Neural cell (in vitro differentiated cells): ENCODE data around the gene CREB3L2. TPM values are rescaled to one million over a fixed set of nuclear protein-coding genes. Genes with fewer than 3 reads are reported as not detected.

ENCODE experiments used
- H2AFZ ChIP-seq: fragments of 200-600, 300-800 bp; sonication (generic), shearing (Covaris generic); 2 replicates; pipeline ENCODE4 v1.6.0; 2014; ENCODE audit warnings: low read depth, mild to moderate bottlenecking, antibody characterized with exemption, low read length, moderate library complexity
- H3F3A ChIP-seq: fragments of 200-600 bp; shearing (Covaris generic); 2 replicates; pipeline ENCODE4 v1.6.1; 2016; ENCODE audit warnings: mild to moderate bottlenecking, moderate library complexity, mixed read lengths, antibody characterized with exemption, low read length; ENCODE audit not compliant: insufficient read depth, poor library complexity, severe bottlenecking
- H3K27ac ChIP-seq: fragments of 200-600, 300-800 bp; sonication (generic), shearing (Covaris generic); 2 replicates; pipeline ENCODE4 v1.5.1; 2014; ENCODE audit warnings: mild to moderate bottlenecking, low read length, moderate library complexity
- H3K27me3 ChIP-seq: fragments of 300-800, 200-600 bp; sonication (generic), shearing (Covaris generic); 2 replicates; pipeline ENCODE4 v1.6.0; 2014; ENCODE audit warnings: mild to moderate bottlenecking, low read depth, low read length, moderate library complexity; ENCODE audit not compliant: insufficient read depth
- H3K36me3 ChIP-seq: fragments of 300-800, 200-600 bp; sonication (generic), shearing (Covaris generic); 2 replicates; pipeline ENCODE4 v1.5.1; 2014; ENCODE audit warnings: mild to moderate bottlenecking, antibody characterized with exemption, low read length, moderate library complexity; ENCODE audit not compliant: insufficient read depth
- H3K4me2 ChIP-seq: fragments of 300-800, 200-600 bp; sonication (generic), shearing (Covaris generic); 2 replicates; pipeline ENCODE4 v1.6.0; 2014; ENCODE audit warnings: mild to moderate bottlenecking, low read length
- H3K4me3 ChIP-seq: fragments of 300-800, 200-600 bp; sonication (generic), shearing (Covaris generic); 2 replicates; pipeline ENCODE4 v1.5.1; 2014; ENCODE audit warnings: mild to moderate bottlenecking, low read length, moderate library complexity
- H3K79me2 ChIP-seq: fragments of 200-600 bp; shearing (Covaris generic); replicated peaks from 2 replicates; pipeline ENCODE4 v1.6.0; 2014; ENCODE audit warnings: mild to moderate bottlenecking, low read length, moderate library complexity; ENCODE audit not compliant: insufficient read depth
- H3K9ac ChIP-seq: fragments of 300-800, 200-600 bp; sonication (generic), shearing (Covaris generic); 2 replicates; pipeline ENCODE4 v1.6.1; 2016; ENCODE audit warnings: mild to moderate bottlenecking, low read length, mixed read lengths
- H3K9me2 ChIP-seq: fragments of 200-600 bp; shearing (Covaris generic); 2 replicates; pipeline ENCODE4 v1.6.1; 2016; ENCODE audit warnings: mild to moderate bottlenecking, low read length, mixed read lengths; ENCODE audit not compliant: insufficient read depth
- H3K9me3 ChIP-seq: fragments of 200-600, 300-800 bp; sonication (generic), shearing (Covaris generic); 2 replicates; pipeline ENCODE4 v1.6.1; 2016; ENCODE audit warnings: mild to moderate bottlenecking, mixed run types, low read length, moderate library complexity, mixed read lengths
- H4K20me1 ChIP-seq: fragments of 200-600 bp; shearing (Covaris generic); 2 replicates; pipeline ENCODE4 v1.6.1; 2016; ENCODE audit warnings: mild to moderate bottlenecking, mixed run types; ENCODE audit not compliant: insufficient read depth
- CTCF ChIP-seq: fragments of 450-650 bp; IDR thresholded peaks from 2 replicates; pipeline ENCODE4 v1.5.1; 2014; ENCODE audit warnings: antibody characterized with exemption, mild to moderate bottlenecking, moderate library complexity; ENCODE audit not compliant: poor library complexity, severe bottlenecking
- EP300 ChIP-seq: fragments of 450-650 bp; conservative IDR thresholded peaks from 2 replicates; pipeline ENCODE4 v1.6.1; 2014; ENCODE audit warnings: antibody characterized with exemption, mild to moderate bottlenecking, moderate library complexity; ENCODE audit not compliant: poor library complexity, severe bottlenecking
- EZH2 ChIP-seq: fragments of 200-600, 300-800 bp; shearing (Covaris generic), sonication (generic); IDR thresholded peaks from 2 replicates; pipeline ENCODE4 v1.6.1; 2014; ENCODE audit warnings: antibody characterized with exemption, low read length, borderline replicate concordance, mild to moderate bottlenecking; ENCODE audit not compliant: insufficient read depth, poor library complexity, severe bottlenecking
- MXI1 ChIP-seq: fragments of 450-650 bp; conservative IDR thresholded peaks from 2 replicates; pipeline ENCODE4 v1.6.1; 2014; ENCODE audit warnings: antibody characterized with exemption, mild to moderate bottlenecking; ENCODE audit not compliant: poor library complexity, severe bottlenecking
- POLR2AphosphoS5 ChIP-seq: IDR thresholded peaks from 2 replicates; pipeline ENCODE4 v1.6.1; 2012
- RAD21 ChIP-seq: fragments of 450-650 bp; conservative IDR thresholded peaks from 2 replicates; pipeline ENCODE4 v1.6.1; 2014; ENCODE audit warnings: antibody characterized with exemption, mild to moderate bottlenecking, moderate library complexity
- REST ChIP-seq: IDR thresholded peaks from 2 replicates; pipeline ENCODE4 v1.6.1; 2012; ENCODE audit warnings: borderline replicate concordance
- SMC3 ChIP-seq: fragments of 450-650 bp; conservative IDR thresholded peaks from 2 replicates; pipeline ENCODE4 v1.6.1; 2014; ENCODE audit warnings: antibody characterized with exemption, mild to moderate bottlenecking, moderate library complexity; ENCODE audit not compliant: poor library complexity
- TAF1 ChIP-seq: IDR thresholded peaks from 2 replicates; pipeline ENCODE4 v1.6.1; 2012; ENCODE audit warnings: low read depth
- polyA plus RNA-seq: library from polyadenylated mRNA; depleted of rRNA; stranded (reverse); fragments of >200 nt; gene quantifications from 2 replicates; pipeline ENCODE4 v1.2.3, GENCODE V29; 2014

Gene CREB3L2
- polyA plus RNA-seq, 1 donor from 2014 or later: 1.5 TPM

DNA sequence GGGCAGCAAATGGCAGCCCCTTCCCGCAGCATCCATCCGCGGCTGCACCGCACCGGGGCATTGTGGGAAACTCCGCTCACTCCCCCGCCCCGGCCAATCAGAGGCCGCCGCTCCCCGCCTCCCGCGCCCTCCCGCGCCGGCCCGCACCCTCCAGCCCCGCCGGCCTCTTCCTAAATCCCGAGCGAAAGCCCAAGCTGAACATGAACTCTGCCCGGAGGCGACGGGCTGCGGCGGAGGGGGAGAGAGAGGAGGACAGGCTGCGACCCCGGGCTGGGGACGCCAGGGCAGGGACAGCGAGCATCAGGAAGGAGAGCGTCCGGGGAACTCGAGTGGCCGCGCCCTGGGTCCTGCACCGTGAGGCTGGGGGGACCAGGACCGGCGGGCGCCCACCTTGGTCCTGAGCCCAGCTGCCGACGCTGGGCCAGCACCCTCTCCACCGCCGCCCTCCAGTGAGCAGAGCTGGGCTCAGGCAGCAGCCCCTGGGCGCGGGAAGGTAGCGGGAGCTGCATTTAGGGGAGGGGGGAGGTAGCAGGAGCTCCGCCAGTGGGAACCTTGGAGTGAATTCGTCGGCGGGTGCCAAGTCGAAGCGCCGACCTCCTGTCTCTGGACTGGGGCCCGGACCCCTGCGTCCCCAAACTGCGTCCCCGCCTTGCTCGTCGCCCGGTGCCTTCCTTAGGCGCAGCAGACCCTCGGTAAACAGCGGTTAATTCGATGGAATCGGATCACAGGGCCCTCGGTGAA lies 154.9 kb downstream of the CREB3L2 start, which contains the start of gene DGKI:
TSS of gene DGKI (minus strand) at position 148 of the 741 bp plus-strand sequence.
- H3K4me2 ChIP-seq: peak within 1 kb of the TSS; percentile 98
- H3K9me3 ChIP-seq: no peaks in the 10 kb centered on the region
- H3K9ac ChIP-seq: peak within 1 kb of the TSS; percentile 92
- peak within 1 kb of the TSS; percentile 95 for H3K4me3 ChIP-seq
- TF ChIP-seq EZH2 (no peak), REST (no peak), TAF1 (peak; percentile 91), RAD21 (peak; percentile 32), SMC3 (peak; percentile 41), CTCF (no peak), POLR2AphosphoS5 (peak; percentile 76), EP300 (no peak)
- H3K79me2 ChIP-seq: peaks cover 34% of the 10 kb centered on the region
- peak within 1 kb of the TSS; percentile 82 for H2AFZ ChIP-seq
- H3K9me2 ChIP-seq: no peaks in the 10 kb centered on the region
- H4K20me1 ChIP-seq: no peaks in the 10 kb centered on the region
- peak within 1 kb of the TSS; percentile 84 for H3K27ac ChIP-seq
- H3F3A ChIP-seq: no peaks in the 10 kb centered on the region
- H3K36me3 ChIP-seq: no peaks in the 10 kb centered on the region
- no peaks in the 10 kb centered on the region for H3K27me3 ChIP-seq

DNA sequence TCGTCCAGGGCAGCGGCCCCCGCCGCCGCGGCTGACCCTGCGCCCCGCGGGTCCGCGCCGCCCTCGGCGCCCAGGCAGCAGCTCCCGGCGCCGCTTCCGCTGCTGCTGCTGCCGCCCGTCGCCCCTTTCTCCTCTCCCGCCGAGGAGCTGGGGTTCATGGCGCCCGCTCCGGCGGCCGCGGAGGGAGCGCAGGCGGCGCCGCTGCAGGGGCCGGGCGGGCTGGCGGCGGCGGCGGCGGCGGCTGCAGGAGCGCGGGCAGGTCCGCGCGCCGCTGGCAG lies 155.4 kb downstream of the CREB3L2 start:
- Histone ChIP-seq H3K9ac (peak overlapping the region; percentile 92), H3K79me2 (peaks cover 34% of the 10 kb centered on the region), H3K9me3 (no peaks in the 10 kb centered on the region), H3K4me3 (peak overlapping the region; percentile 95), H3K27ac (peak overlapping the region; percentile 66), H3K4me2 (no peak overlapping the region), H2AFZ (no peak overlapping the region), H3F3A (no peaks in the 10 kb centered on the region), H3K27me3 (no peaks in the 10 kb centered on the region), H4K20me1 (no peaks in the 10 kb centered on the region), H3K36me3 (no peaks in the 10 kb centered on the region), H3K9me2 (no peaks in the 10 kb centered on the region)
- no peak for TF ChIP-seq SMC3
- no peak for TF ChIP-seq EZH2
- no peak for TF ChIP-seq POLR2AphosphoS5
- TF ChIP-seq REST: no peak
- TF ChIP-seq RAD21: no peak
- TF ChIP-seq CTCF: no peak
- TF ChIP-seq TAF1: no peak
- TF ChIP-seq MXI1: no peak
- no peak for TF ChIP-seq EP300
